K562 (cell line): ENCODE results near the gene NEUROD6.

Source experiments
- BRCA1 ChIP-seq, 2 experiments: fragments of 450-650 bp in 1 of 2; sonication (generic) in 1 of 2; formaldehyde crosslinking in 1 of 2; IDR thresholded peaks; 2 replicates each; pipeline versions ENCODE4 v1.5.0 to v1.6.1; 2017 to 2020; ENCODE audit warnings: mild to moderate bottlenecking in 1 of 2, missing genetic modification reagents in 1 of 2
- BRF2 ChIP-seq: IDR thresholded peaks from 3 replicates; pipeline ENCODE4 v1.6.1; 2011; ENCODE audit warnings: borderline replicate concordance, mild to moderate bottlenecking; ENCODE audit not compliant: insufficient read length, insufficient read depth
- CTCF ChIP-seq, 3 experiments: IDR thresholded peaks in 2 of 3; conservative IDR thresholded peaks in 1 of 3; 2 replicates each; pipeline ENCODE4 v1.5.1; 2011 to 2012; ENCODE audit warnings: low read length in 3 of 3, mild to moderate bottlenecking in 3 of 3, control low read depth in 2 of 3, improper control_type of control experiment in 1 of 3, inconsistent platforms in 1 of 3, low read depth in 1 of 3, mixed read lengths in 1 of 3, moderate library complexity in 1 of 3; ENCODE audit not compliant: insufficient read depth in 2 of 3
- HINFP ChIP-seq: fragments of 450-650 bp; conservative IDR thresholded peaks from 2 replicates; pipeline ENCODE4 v1.6.1; 2016; ENCODE audit warnings: missing genetic modification characterization, low read depth, mild to moderate bottlenecking, control low read depth, missing compliant biosample characterization
- MEIS2 ChIP-seq: fragments of 450-650 bp; IDR thresholded peaks from 2 replicates; pipeline ENCODE4 v1.6.1; 2014; ENCODE audit warnings: mild to moderate bottlenecking; ENCODE audit not compliant: partially characterized antibody
- SIX5 ChIP-seq, 2 experiments: IDR thresholded peaks; 2 replicates each; pipeline ENCODE4 v1.6.1; 2011; ENCODE audit warnings: low read length in 2 of 2, borderline replicate concordance in 1 of 2, low read depth in 1 of 2, mild to moderate bottlenecking in 1 of 2, moderate library complexity in 1 of 2; ENCODE audit not compliant: insufficient read depth in 1 of 2
- TCF7 ChIP-seq: sonication (generic); IDR thresholded peaks from 2 replicates; pipeline ENCODE4 v1.6.1; 2016; ENCODE audit warnings: antibody characterized with exemption, borderline replicate concordance
- ZKSCAN1 ChIP-seq: fragments of 150-350 bp; IDR thresholded peaks from 2 replicates; pipeline ENCODE4 v1.6.1; 2016; ENCODE audit warnings: low read depth, low read length

GRCh38 chr7:31335884-31336201 is 4.7 kb downstream of the NEUROD6 start:
- TF ChIP-seq CTCF (IDR thresholded peaks at IDR 0.05 in 2 of 3, conservative IDR thresholded peaks at IDR 0.05 in 1 of 3; ENCODE audit: insufficient read depth in 2 of 3, low read depth in 1 of 3, low read length in 3 of 3): no peak
- TF ChIP-seq SIX5 (IDR thresholded peaks at IDR 0.05; ENCODE audit: borderline replicate concordance in 1 of 2, insufficient read depth in 1 of 2, low read depth in 1 of 2, low read length in 2 of 2): no peak
- no peak for TF ChIP-seq ZKSCAN1
- no peak for TF ChIP-seq BRF2
- TF ChIP-seq HINFP: no peak
- no peak for TF ChIP-seq BRCA1 (IDR thresholded peaks at IDR 0.05)
- TF ChIP-seq BRCA1 (CRISPR knock-in tag; IDR thresholded peaks at IDR 0.05): no peak
- no peak for TF ChIP-seq MEIS2
- no peak for TF ChIP-seq TCF7
